ENCODE data around the gene SPRR1A.

Gene SPRR1A

DNA sequence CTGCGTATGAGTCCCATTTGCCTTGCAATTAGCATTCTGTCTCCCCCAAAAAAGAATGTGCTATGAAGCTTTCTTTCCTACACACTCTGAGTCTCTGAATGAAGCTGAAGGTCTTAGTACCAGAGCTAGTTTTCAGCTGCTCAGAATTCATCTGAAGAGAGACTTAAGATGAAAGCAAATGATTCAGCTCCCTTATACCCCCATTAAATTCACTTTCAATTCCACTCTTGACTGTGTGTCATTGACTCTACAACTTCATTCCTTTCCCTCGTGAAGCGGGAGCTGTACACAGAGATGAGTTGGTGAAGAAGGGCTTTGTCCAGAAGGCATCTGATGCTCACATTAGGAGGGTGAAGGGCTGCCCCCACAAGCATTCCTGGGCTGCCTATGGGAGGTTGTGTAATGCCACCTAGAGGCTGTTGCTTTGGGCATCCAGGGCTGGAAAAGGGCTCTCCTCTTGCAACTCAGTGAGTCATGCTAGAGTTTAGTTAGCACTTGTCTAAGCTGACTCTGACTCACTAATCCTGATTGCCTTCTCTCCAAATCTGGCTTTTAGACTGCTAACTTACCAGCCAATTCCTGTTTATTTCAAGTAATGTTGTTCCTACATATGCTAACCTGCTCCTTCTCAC lies 48.9 kb downstream of the SPRR1A start:
- DNase-seq: no peak

DNA sequence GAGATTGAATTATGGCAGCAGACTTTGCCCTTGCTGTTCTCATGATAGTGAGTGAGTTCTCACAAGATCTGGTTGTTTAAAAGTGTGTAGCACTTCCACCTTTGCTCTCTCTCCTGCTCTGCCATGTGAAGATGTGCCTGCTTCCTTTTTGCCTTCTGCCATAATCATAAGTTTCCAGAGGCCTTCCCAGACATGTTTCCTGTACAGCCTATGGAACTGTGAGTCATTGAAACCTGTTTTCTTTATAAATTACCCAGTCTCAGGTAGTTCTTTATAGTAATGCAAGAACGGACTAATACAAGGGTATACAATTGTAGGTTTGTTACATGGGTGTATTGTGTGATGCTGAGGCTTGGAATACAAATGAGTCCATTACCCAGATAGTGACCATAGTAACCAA lies 51.3 kb downstream of the SPRR1A start:
- no peak for DNase-seq
